Peyer's patch (tissue), 4 donors: Measurements from ENCODE around the gene TK2. TPM values are rescaled to one million over a fixed set of nuclear protein-coding genes. Genes with fewer than 3 reads are reported as not detected.
"Not testable (repeated sequence)": the region's sequence is repeated elsewhere in the genome, so short reads cannot be mapped to it uniquely, and the experiment has no call there.

ENCODE experiments used
- DNase-seq, 3 donors: peaks; one replicate each; pipeline ENCODE4 v3.0.0-alpha.2; 2017 to 2019
- H3K27ac ChIP-seq, 4 donors: fragments of 200-600 bp; sonication (generic); one replicate each; pipeline ENCODE4 v1.5.1; 2016 to 2019
- H3K27me3 ChIP-seq, 2 donors: fragments of 200-600 bp; sonication (generic); one replicate each; pipeline ENCODE4 v1.5.1; 2019
- H3K36me3 ChIP-seq, 3 donors: fragments of 200-600 bp; sonication (generic); one replicate each; pipeline ENCODE4 v1.5.1; 2016 to 2019
- H3K4me1 ChIP-seq, 4 donors: fragments of 200-600 bp; sonication (generic); one replicate each; pipeline ENCODE4 v1.5.1; 2016 to 2019
- H3K4me3 ChIP-seq, 4 donors: fragments of 200-600 bp; sonication (generic); 1 replicate in 3 of 4; 2 replicates in 1 of 4; pipeline ENCODE4 v1.5.1; 2016 to 2019; ENCODE audit warnings: mild to moderate bottlenecking in 1 of 4
- H3K9me3 ChIP-seq, 4 donors: fragments of 200-600 bp; sonication (generic); one replicate each; pipeline ENCODE4 v1.5.1; 2016 to 2019; ENCODE audit warnings: mild to moderate bottlenecking in 1 of 4
- POLR2A ChIP-seq, 2 donors: fragments of 450-650 bp; IDR thresholded peaks; one replicate each; pipeline ENCODE4 v1.5.1; 2017; ENCODE audit warnings: antibody characterized with exemption in 2 of 2, mild to moderate bottlenecking in 2 of 2, moderate library complexity in 2 of 2
- total RNA-seq, 4 donors: library from RNA; depleted of rRNA; stranded (reverse); fragments of >200 nt; gene quantifications; one replicate each; pipeline ENCODE4 v1.1.0, GENCODE V29; 2016
- TF ChIP-seq, protein P1 (sequence below), 6 experiments: fragments of 450-650 bp in 4 of 6; fragments of 200-600 bp in 2 of 6; sonication (generic) in 1 of 6; IDR thresholded peaks; one replicate each; pipeline ENCODE4 v1.5.1; 2017 to 2019; ENCODE audit warnings: antibody characterized with exemption in 6 of 6, mild to moderate bottlenecking in 3 of 6, moderate library complexity in 1 of 6

The TK2 gene
- total RNA-seq, 4 donors from 2014 or later: 22.8 to 33.1 (median 27.1) TPM

DNA sequence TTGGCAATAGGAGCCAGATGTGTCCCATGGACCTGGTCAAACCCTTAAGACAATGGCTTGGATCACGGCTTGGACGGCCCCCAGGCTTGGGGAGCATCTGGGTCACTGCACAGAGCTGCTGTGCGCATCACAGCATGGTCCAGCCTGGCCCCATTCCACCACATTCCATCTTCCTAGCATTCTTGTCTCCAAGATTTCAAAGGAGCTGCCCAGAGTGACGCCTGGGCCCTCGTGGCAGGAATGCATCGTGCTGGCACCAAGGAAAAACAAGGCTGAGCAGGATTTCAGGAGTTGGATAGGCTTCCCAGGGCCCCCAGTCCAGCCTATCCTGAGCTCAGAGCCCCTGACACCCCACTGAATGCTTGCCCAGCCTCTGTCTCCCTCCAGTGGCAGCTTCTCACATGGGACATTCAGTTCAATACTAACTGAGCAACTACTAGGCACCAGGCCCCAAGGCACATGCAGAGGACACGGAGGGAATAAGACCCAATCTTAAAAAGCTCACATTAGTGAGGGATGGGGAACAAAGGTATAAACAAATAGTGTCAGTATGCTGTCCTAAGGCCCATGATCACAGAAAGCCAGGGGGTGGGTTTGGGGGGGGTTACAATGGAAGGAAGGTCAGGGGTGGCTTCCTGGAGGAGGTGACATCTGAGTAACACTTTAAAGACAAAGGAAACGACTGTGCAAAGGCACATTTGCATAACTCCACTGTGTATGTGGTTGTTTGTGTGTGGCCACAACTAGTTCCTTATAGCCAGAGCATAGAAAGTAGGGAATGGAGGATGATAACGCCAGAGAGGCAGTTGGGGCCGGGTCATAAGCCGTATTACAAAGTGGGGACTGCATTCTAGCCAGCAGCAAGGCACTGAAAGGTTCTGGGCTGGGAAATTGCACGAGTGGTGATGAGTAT is 34.1 kb downstream of the TK2 start:
- no peaks in the 10 kb centered on the region for H3K27me3 ChIP-seq
- DNase-seq: peak; percentile 28 to 46 (median 39)
- TF ChIP-seq, protein P1, sequence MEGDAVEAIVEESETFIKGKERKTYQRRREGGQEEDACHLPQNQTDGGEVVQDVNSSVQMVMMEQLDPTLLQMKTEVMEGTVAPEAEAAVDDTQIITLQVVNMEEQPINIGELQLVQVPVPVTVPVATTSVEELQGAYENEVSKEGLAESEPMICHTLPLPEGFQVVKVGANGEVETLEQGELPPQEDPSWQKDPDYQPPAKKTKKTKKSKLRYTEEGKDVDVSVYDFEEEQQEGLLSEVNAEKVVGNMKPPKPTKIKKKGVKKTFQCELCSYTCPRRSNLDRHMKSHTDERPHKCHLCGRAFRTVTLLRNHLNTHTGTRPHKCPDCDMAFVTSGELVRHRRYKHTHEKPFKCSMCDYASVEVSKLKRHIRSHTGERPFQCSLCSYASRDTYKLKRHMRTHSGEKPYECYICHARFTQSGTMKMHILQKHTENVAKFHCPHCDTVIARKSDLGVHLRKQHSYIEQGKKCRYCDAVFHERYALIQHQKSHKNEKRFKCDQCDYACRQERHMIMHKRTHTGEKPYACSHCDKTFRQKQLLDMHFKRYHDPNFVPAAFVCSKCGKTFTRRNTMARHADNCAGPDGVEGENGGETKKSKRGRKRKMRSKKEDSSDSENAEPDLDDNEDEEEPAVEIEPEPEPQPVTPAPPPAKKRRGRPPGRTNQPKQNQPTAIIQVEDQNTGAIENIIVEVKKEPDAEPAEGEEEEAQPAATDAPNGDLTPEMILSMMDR (IDR thresholded peaks at IDR 0.05): peak in 4 of 6 experiments; percentile 30 to 44 (median 35)
- no peak for TF ChIP-seq POLR2A (IDR thresholded peaks at IDR 0.05)
- H3K9me3 ChIP-seq: no peaks in the 10 kb centered on the region
- peak overlapping the region; percentile 83 to 99 (median 92) for H3K27ac ChIP-seq
- H3K4me3 ChIP-seq: peak overlapping the region in 2 of 4 donors; percentile 27 to 31
- H3K36me3 ChIP-seq: peaks cover 0 to 8% (median 0%) of the 10 kb centered on the region in 3 donors
- peaks cover 17 to 49% (median 34%) of the 10 kb centered on the region in 4 donors for H3K4me1 ChIP-seq

GRCh38 chr16:66514980-66515595 is 34.8 kb downstream of the TK2 start:
- Histone ChIP-seq H3K4me1 (peaks cover 17 to 41% (median 30%) of the 10 kb centered on the region in 4 donors), H3K36me3 (peaks cover 0 to 14% (median 0%) of the 10 kb centered on the region in 3 donors), H3K27ac (peak overlapping the region in 3 of 4 donors; percentile 83 to 99 (median 90))
- not testable (repeated sequence) for H3K9me3 ChIP-seq, H3K27me3 ChIP-seq, H3K4me3 ChIP-seq
- DNase-seq: peak in 2 of 3 donors; percentile 15 to 48

DNA sequence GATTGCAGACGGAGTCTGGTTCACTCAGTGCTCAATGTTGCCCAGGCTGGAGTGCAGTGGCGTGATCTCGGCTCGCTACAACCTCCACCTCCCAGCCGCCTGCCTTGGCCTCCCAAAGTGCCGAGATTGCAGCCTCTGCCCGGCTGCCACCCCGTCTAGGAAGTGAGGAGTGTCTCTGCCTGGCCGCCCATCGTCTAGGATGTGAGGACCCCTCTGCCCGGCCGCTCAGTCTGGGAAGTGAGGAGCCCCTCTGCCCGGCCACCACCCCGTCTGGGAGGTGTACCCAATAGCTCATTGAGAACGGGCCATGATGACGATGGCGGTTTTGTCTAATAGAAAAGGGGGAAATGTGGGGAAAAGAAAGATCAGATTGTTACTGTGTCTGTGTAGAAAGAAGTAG is 35.5 kb downstream of the TK2 start:
- not testable (repeated sequence) for H3K27me3 ChIP-seq, H3K9me3 ChIP-seq, H3K27ac ChIP-seq, H3K4me3 ChIP-seq
- DNase-seq: peak in 2 of 3 donors; percentile 12 to 42
- Histone ChIP-seq H3K4me1 (peaks cover 17 to 36% (median 24%) of the 10 kb centered on the region in 4 donors), H3K36me3 (peaks cover 0 to 14% (median 0%) of the 10 kb centered on the region in 3 donors)

DNA sequence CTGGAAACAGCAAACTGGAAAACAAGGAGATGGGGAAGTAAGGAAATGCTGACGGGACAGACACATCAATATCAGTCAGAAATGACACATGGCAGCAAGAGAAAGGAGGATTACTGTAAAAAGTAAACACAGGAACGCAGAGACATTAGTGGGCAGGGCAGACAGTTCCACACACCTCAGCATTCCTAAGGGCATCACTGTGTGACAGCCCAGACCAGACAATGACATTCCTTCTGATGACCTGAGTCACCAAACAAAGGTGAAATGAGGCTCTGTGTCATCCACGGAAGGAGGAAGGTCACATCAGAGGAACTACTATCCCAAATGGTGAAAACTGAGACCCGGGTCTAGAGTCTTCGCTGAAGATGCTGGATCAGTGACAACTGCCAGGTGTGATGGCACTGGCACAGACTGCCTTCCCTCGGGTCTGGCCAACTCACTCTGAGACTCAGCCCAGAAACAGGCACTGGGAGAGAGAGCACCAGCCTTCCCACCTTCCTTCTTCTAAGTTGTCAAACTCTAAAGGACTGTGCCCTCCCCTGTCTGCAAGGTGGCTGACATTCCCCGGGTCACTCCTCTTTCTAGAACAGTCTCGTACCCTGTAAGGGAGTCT is 36.7 kb downstream of the TK2 start:
- peak in 2 of 3 donors; percentile 15 to 48 for DNase-seq

DNA sequence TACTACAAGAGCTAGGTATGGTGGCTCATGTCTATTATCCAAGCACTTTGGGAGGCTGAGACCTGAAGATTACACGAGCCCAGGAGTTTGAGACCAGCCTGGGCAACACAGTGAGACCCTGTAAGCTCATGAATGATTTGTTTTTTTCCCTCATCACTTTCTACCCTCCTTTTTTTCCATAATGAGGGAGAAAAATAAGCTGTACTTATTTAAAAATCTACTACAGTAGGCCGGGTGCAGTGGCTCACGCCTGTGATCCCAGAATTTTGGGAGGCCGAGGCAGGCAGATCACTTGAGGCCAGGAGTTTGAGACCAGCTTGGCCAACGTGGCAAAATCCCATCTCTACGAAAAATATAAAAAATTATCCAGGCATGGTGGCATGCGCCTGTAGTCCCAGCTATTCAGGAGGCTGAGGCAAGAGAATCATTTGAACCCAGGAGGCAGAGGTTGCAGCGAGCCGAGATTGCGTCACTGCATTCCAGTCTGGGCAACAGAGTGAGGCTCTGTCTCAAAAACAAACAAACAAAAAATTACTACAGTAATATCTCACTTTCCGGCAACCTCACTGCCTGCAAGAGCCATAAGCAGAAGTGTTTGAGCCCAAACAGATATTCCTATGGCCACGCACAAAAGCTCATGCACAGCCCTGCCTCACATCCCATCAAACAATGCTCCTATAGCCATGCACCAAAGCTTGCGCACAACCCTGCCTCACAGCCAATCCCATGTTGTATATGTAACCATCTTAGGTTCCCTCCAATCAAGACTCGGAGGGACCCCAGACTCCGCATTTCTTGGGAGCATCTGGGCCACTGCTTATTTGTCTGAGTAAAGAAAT is 37.4 kb downstream of the TK2 start:
- Histone ChIP-seq H3K9me3 (no peaks in the 10 kb centered on the region), H3K4me1 (peaks cover 11 to 26% (median 22%) of the 10 kb centered on the region in 4 donors), H3K27me3 (no peaks in the 10 kb centered on the region), H3K4me3 (no peak overlapping the region), H3K36me3 (peaks cover 0 to 14% (median 0%) of the 10 kb centered on the region in 3 donors), H3K27ac (peak overlapping the region; percentile 16 to 45 (median 29))
- DNase-seq: peak; percentile 10 to 48 (median 20)
- TF ChIP-seq, protein P1 (IDR thresholded peaks at IDR 0.05): no peak
- no peak for TF ChIP-seq POLR2A (IDR thresholded peaks at IDR 0.05)

More for the DNA sequence above, 36.7 kb downstream of the TK2 start:
- peak overlapping the region in 1 of 4 donors; percentile 45 for H3K27ac ChIP-seq
- H3K4me1 ChIP-seq: peaks cover 17 to 33% (median 26%) of the 10 kb centered on the region in 4 donors
- no peaks in the 10 kb centered on the region for H3K27me3 ChIP-seq
- no peak for TF ChIP-seq POLR2A (IDR thresholded peaks at IDR 0.05)
- TF ChIP-seq, protein P1 (IDR thresholded peaks at IDR 0.05): no peak
- no peak overlapping the region for H3K4me3 ChIP-seq
- no peaks in the 10 kb centered on the region for H3K9me3 ChIP-seq
- peaks cover 0 to 14% (median 0%) of the 10 kb centered on the region in 3 donors for H3K36me3 ChIP-seq
